ENCODE data around the gene APBA3.

The APBA3 gene

GRCh38 chr19:3785938-3786824 is 24.7 kb upstream of the APBA3 start, which contains the start of gene MATK:
TSS of gene MATK (minus strand) at chr19:3786381. CDS start at chr19:3785135, 1,246 bp downstream.
- no peak for DNase-seq

GRCh38 chr19:3785451-3785937 is 24.0 kb upstream of the APBA3 start:
- no peak for DNase-seq

GRCh38 chr19:3784607-3785450 is 23.3 kb upstream of the APBA3 start:
- no peak for DNase-seq

GRCh38 chr19:3783660-3784584 is 22.4 kb upstream of the APBA3 start:
- no peak for DNase-seq

GRCh38 chr19:3782903-3783302 is 21.4 kb upstream of the APBA3 start:
- no peak for DNase-seq

- DNase-seq, result no peak
These were observed 20.8 kb upstream of the APBA3 start for GRCh38 chr19:3782330-3782729.

- DNase-seq, result no peak
These were observed 20.1 kb upstream of the APBA3 start for GRCh38 chr19:3781603-3782002.

GRCh38 chr19:3780786-3781304 is 19.4 kb upstream of the APBA3 start:
- DNase-seq, result no peak

GRCh38 chr19:3778899-3779723 is 17.6 kb upstream of the APBA3 start:
- DNase-seq, result no peak

- no peak for DNase-seq
These were observed 16.8 kb upstream of the APBA3 start for GRCh38 chr19:3778104-3778867.

GRCh38 chr19:3776479-3777040 is 15.1 kb upstream of the APBA3 start:
- no peak for DNase-seq

- DNase-seq, result no peak
These were observed 14.3 kb upstream of the APBA3 start for GRCh38 chr19:3775831-3776230.

GRCh38 chr19:3775374-3775711 is 13.9 kb upstream of the APBA3 start:
- DNase-seq, result no peak

GRCh38 chr19:3774621-3775373 is 13.3 kb upstream of the APBA3 start:
- no peak for DNase-seq

GRCh38 chr19:3773814-3774515 is 12.5 kb upstream of the APBA3 start:
- no peak for DNase-seq

- no peak for DNase-seq
These were observed 10.5 kb upstream of the APBA3 start, which contains the start of gene RAX2 for GRCh38 chr19:3771906-3772455. TSS of gene RAX2 (minus strand) at chr19:3772228. CDS start at chr19:3771742, 486 bp downstream.

GRCh38 chr19:3771000-3771905 is 9.8 kb upstream of the APBA3 start:
- no peak for DNase-seq
